Cardiac fibroblast (primary cell): ENCODE results near the gene MYH15.

Experiments
- DNase-seq, 2 donors: peaks; one replicate each; pipeline versions ENCODE4 v3.0.0 to v3.0.0-alpha.2; 2010; ENCODE audit warnings: low read depth in 2 of 2
- H3K4me3 ChIP-seq, 2 donors: replicated peaks in 1 of 2; 1 replicate in 1 of 2; 2 replicates in 1 of 2; pipeline ENCODE4 v1.5.1; 2011; ENCODE audit warnings: low read depth in 2 of 2, low read length in 2 of 2, mild to moderate bottlenecking in 2 of 2, moderate library complexity in 1 of 2
- TF ChIP-seq, protein P1 (sequence below): IDR thresholded peaks from one replicate; pipeline ENCODE4 v1.5.1; 2011; ENCODE audit warnings: low read depth, mild to moderate bottlenecking, low read length, inconsistent platforms

MYH15 gene

DNA sequence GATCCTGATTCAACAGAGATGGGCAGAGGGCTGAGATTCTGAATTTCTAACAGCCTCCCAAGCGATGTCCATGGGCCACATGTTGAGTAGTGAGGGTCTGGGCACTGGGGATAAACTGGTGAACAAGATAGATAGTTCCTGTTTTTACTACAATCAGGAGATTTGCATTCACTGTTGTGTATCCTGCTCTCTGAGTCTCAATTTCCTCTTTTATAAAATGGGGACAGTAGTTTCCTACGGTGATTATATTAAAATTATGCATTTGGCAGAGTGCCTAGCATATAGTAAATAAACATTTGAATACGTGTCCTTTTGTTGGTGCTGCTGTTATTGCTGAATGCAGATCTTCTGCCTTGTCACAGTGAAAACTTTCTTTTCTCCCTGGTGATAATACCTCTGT lies 102.5 kb downstream of the MYH15 start:
- H3K4me3 ChIP-seq = no peak overlapping the region
- TF ChIP-seq, protein P1, sequence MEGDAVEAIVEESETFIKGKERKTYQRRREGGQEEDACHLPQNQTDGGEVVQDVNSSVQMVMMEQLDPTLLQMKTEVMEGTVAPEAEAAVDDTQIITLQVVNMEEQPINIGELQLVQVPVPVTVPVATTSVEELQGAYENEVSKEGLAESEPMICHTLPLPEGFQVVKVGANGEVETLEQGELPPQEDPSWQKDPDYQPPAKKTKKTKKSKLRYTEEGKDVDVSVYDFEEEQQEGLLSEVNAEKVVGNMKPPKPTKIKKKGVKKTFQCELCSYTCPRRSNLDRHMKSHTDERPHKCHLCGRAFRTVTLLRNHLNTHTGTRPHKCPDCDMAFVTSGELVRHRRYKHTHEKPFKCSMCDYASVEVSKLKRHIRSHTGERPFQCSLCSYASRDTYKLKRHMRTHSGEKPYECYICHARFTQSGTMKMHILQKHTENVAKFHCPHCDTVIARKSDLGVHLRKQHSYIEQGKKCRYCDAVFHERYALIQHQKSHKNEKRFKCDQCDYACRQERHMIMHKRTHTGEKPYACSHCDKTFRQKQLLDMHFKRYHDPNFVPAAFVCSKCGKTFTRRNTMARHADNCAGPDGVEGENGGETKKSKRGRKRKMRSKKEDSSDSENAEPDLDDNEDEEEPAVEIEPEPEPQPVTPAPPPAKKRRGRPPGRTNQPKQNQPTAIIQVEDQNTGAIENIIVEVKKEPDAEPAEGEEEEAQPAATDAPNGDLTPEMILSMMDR = no peak
- no peak for DNase-seq

DNA sequence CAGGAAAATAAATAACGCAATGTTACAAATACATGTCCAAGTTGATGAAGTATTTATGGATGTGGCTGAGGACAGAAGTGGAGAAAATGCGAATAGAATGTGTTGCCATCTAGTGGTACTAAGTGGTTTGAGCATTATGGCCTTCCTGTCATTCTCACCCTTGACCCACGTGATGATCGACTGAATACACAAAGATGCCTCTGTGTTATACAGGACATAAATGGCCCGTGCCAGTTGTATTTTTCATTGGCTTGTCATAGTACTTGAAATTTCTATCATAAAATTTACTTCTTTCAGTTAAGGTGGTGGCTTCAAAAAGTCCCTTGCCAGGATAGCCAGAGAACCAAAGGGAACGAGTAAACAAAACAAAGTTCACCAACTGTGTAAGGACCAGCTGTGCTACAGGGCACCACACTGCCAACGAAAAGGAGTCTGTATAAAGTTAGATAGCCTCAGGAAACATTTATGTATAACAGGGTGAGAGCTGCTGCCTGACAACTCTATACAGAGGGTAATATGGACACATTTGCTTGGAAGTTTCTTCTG lies 103.7 kb downstream of the MYH15 start:
- TF ChIP-seq, protein P1 = peak; percentile 76
- DNase-seq = peak; percentile 83
- H3K4me3 ChIP-seq = no peak overlapping the region

DNA sequence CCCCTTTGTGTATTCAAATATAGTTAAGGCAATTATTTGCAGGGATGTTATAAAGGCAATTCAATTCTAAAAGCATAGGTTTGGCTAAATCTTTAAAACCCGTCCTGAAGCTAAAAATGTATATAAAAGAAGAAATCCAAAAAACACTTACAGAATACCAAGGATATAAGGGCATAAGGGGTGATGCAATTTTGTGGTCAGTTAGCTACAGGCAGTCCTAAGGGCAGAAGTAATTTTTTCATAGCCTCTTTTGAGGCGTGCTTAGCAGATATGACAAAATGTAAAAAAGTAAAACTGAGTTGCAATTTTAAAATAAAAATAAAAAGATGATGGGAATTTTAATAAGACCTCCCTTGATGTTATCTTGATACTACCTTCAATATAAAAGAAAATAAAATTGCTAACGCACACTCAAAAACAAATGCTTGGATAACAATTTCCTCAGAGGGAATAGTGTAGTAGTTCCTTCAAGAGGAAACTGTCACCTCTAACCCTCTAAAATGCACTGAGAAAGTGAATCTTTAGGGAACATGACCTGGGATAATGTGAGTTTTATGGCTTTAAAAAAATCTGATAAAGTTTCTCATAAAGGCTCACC lies 104.2 kb downstream of the MYH15 start:
- TF ChIP-seq, protein P1 = no peak
- DNase-seq = no peak
- H3K4me3 ChIP-seq = no peak overlapping the region

DNA sequence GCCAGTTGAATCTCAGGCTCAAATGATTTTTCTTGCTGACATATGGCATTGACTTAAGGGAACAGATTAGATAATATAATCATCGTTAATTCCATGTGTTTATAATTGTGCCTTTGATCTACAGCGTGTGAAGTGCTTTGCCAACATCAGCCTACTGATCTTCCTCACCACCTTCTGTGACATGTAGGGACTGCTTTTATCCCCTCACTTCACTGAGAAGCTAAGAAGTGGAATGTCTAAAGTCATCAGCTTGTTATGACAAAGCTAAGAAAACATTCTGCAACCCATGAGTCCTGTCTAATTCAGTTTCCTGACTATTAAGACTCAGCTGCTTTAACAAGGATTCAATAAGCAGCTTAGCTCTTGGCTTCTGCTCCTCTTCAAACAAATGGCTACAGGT lies 106.0 kb downstream of the MYH15 start:
- DNase-seq = peak in 1 of 2 donors; percentile 39
- TF ChIP-seq, protein P1 = no peak
- no peak overlapping the region for H3K4me3 ChIP-seq

DNA sequence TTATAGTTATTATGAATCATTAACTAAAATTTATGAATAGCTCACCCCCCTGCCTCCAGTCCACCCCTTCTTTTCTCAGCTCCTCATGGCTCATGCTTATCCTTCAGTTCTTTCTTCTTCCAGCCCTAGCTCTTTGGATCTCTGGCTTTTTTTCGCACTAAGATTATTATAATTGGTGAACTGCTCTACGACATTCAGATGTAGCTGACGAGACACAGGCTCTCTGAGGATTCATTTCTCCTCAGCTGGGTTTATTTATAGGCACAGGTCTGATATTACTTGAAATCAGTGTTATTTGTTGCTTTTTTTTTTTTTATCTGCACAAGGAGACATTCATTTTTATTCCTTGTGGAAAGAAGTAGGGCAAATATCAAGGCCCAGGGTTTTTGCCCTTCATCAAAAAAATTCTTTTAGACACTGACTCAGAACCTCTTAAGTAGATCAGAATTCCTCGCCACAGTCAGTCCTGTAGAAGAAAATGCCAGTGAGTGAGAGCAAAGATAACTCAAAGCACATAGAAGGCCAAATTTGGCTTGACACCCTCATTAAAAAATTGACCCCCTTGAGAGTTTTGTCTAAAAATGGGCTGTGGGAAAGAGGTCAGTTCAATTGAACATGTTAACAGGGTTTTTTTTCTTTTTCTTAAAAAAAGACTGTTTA lies 106.6 kb downstream of the MYH15 start:
- no peak overlapping the region for H3K4me3 ChIP-seq
- TF ChIP-seq, protein P1 = no peak
- peak in 1 of 2 donors; percentile 15 for DNase-seq

DNA sequence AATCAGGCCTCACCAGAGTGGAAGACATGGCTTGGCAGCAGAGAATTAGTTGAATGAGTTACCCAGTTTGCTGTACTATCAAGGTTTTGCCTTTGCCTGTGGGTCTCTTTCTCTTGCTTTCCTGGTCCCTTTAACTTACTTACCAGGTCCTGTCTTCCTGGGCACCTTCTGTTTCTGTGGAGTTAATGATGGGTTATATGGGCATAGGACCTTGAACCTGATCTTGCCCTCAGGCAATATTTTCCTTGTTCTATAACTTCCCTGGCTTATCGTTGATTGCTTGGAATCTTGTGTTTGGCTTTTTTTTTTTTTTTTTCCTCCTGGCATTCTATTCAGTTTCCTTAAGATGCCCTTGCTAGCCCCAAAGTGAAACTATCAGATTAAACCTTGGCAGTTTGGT lies 107.2 kb downstream of the MYH15 start:
- DNase-seq = no peak
- no peak overlapping the region for H3K4me3 ChIP-seq
- TF ChIP-seq, protein P1 = no peak
